Transverse colon (tissue), 4 donors: ENCODE data around the gene ZNF236. TPM values are rescaled to one million over a fixed set of nuclear protein-coding genes. Genes with fewer than 3 reads are reported as not detected.
A peak's percentile ranks its signal among the peaks of the same experiment; 100 is the strongest.

Experiments used
- DNase-seq: peaks from one replicate; pipeline ENCODE4 v3.0.0-alpha.2; 2019
- H3K27ac ChIP-seq, 4 donors: fragments of 200-600 bp; sonication (generic); 2 replicates each; pipeline ENCODE4 v1.5.1; 2016 to 2018; ENCODE audit warnings: inconsistent platforms in 4 of 4
- H3K27me3 ChIP-seq: fragments of 200-600 bp; sonication (generic); 2 replicates; pipeline ENCODE4 v1.5.1; 2017; ENCODE audit warnings: inconsistent platforms
- H3K36me3 ChIP-seq, 4 donors: fragments of 200-600 bp; sonication (generic); 2 replicates each; pipeline ENCODE4 v1.5.1; 2017 to 2019; ENCODE audit warnings: inconsistent platforms in 4 of 4
- H3K4me1 ChIP-seq, 4 donors: fragments of 200-600 bp; sonication (generic); 2 replicates each; pipeline ENCODE4 v1.5.1; 2017 to 2020; ENCODE audit warnings: inconsistent platforms in 4 of 4
- H3K4me3 ChIP-seq, 4 donors: fragments of 200-600 bp; sonication (generic); 1 replicate in 1 of 4; 2 replicates in 3 of 4; pipeline versions ENCODE4 v1.5.1 to v1.6.1; 2017 to 2019; ENCODE audit warnings: inconsistent platforms in 4 of 4
- H3K9me3 ChIP-seq, 2 donors: fragments of 200-600 bp; sonication (generic); 2 replicates each; pipeline ENCODE4 v1.5.1; 2017 to 2019; ENCODE audit warnings: inconsistent platforms in 2 of 2
- CTCF ChIP-seq, 5 experiments: fragments of 200-600 bp in 3 of 5; fragments of 450-650 bp in 2 of 5; sonication (generic) in 3 of 5; IDR thresholded peaks; 1 replicate in 2 of 5; 2 replicates in 3 of 5; pipeline ENCODE4 v1.5.1; 2016 to 2017; ENCODE audit warnings: antibody characterized with exemption in 5 of 5, inconsistent platforms in 3 of 5, mild to moderate bottlenecking in 2 of 5, moderate library complexity in 1 of 5
- EP300 ChIP-seq: sonication (generic); formaldehyde crosslinking; IDR thresholded peaks from one replicate; pipeline ENCODE4 v1.6.1; 2017; ENCODE audit warnings: antibody characterized with exemption, low read depth
- POLR2A ChIP-seq: fragments of 450-650 bp; IDR thresholded peaks from one replicate; pipeline ENCODE4 v1.6.1; 2016; ENCODE audit warnings: antibody characterized with exemption, mild to moderate bottlenecking, moderate library complexity
- POLR2AphosphoS5 ChIP-seq, 3 donors: sonication (generic); formaldehyde crosslinking; IDR thresholded peaks; one replicate each; pipeline ENCODE4 v1.6.1; 2016; ENCODE audit warnings: antibody characterized with exemption in 3 of 3
- WGBS, 2 donors: methylation state at CpG; one replicate each; pipeline ENCODE4 v1.1.5; 2018; ENCODE audit warnings: low coverage in 1 of 2; 5-methylcytosine and 5-hydroxymethylcytosine counted together
- in situ Hi-C, 4 donors: fragments of 200-750 bp; cut with MboI; loops; one replicate each; pipeline versions ENCODE4 v1.15.0 to v1.15.1; 2017; ENCODE audit warnings: low sequenced_read_pairs in 3 of 4, low pct_ligation_motif_present in 1 of 4, low pct_unique_long_range_greater_than_20kb in 1 of 4
- intact Hi-C: fragments of 100-400 bp; cut with DNase I; formaldehyde crosslinking; loops from one replicate; pipeline ENCODE4 v1.15.1; 2023; ENCODE audit warnings: low total_unique reads
- total RNA-seq, 4 donors: library from RNA; depleted of rRNA; stranded (reverse); fragments of >200 nt; gene quantifications; one replicate each; pipeline ENCODE4 v1.1.0, GENCODE V29; 2016

The ZNF236 gene
- total RNA-seq, 4 donors from 2014 or later = 18.3 to 82.8 (median 43.7) TPM

- Histone ChIP-seq H3K36me3 (no peaks in the 10 kb centered on the region), H3K27ac (peak overlapping the region; percentile 9 to 72 (median 48)), H3K4me1 (peaks cover 6 to 48% (median 23%) of the 10 kb centered on the region in 4 donors), H3K4me3 (no peak overlapping the region), H3K27me3 (no peaks in the 10 kb centered on the region), H3K9me3 (no peaks in the 10 kb centered on the region)
- in situ Hi-C loops = no loop called here
- DNase-seq = no peak
- intact Hi-C loops = no loop called here
- 10 to 31% methylated on average over 2 to 3 of the region's 3 CpGs for WGBS, 2 donors
- no peak for TF ChIP-seq POLR2A
- no peak for TF ChIP-seq EP300
- no peak for TF ChIP-seq CTCF (IDR thresholded peaks at IDR 0.05)
- TF ChIP-seq POLR2AphosphoS5 (IDR thresholded peaks at IDR 0.05) = no peak
Measured at GRCh38 chr18:76838182-76838581, 15.8 kb downstream of the ZNF236 start.

GRCh38 chr18:76839086-76839794 is 16.9 kb downstream of the ZNF236 start:
- TF ChIP-seq POLR2A (no peak), POLR2AphosphoS5 (IDR thresholded peaks at IDR 0.05) (no peak), EP300 (no peak), CTCF (IDR thresholded peaks at IDR 0.05) (no peak)
- H3K27me3 ChIP-seq = no peaks in the 10 kb centered on the region
- H3K27ac ChIP-seq = peak overlapping the region in 3 of 4 donors; percentile 47 to 72 (median 50)
- no peaks in the 10 kb centered on the region for H3K36me3 ChIP-seq
- in situ Hi-C loops = no loop called here
- no peak for DNase-seq
- 54 to 92% methylated on average over 1 to 4 of the region's 4 CpGs for WGBS, 2 donors
- H3K9me3 ChIP-seq = no peaks in the 10 kb centered on the region
- H3K4me3 ChIP-seq = no peak overlapping the region
- H3K4me1 ChIP-seq = peaks cover 6 to 48% (median 23%) of the 10 kb centered on the region in 4 donors
- intact Hi-C loops = no loop called here

GRCh38 chr18:76842837-76843530 is 20.6 kb downstream of the ZNF236 start:
- in situ Hi-C loops = no loop called here
- Histone ChIP-seq H3K9me3 (no peaks in the 10 kb centered on the region), H3K36me3 (no peaks in the 10 kb centered on the region), H3K4me1 (peaks cover 1 to 23% (median 14%) of the 10 kb centered on the region in 4 donors), H3K27me3 (no peaks in the 10 kb centered on the region), H3K4me3 (no peak overlapping the region), H3K27ac (no peak overlapping the region)
- 87 to 90% methylated on average over 5 to 6 of the region's 6 CpGs for WGBS, 2 donors
- DNase-seq = no peak
- TF ChIP-seq POLR2AphosphoS5 (IDR thresholded peaks at IDR 0.05) (no peak), CTCF (IDR thresholded peaks at IDR 0.05) (no peak), EP300 (no peak), POLR2A (no peak)
- intact Hi-C loops = no loop called here

- no peaks in the 10 kb centered on the region for H3K36me3 ChIP-seq
- no peaks in the 10 kb centered on the region for H3K9me3 ChIP-seq
- peaks cover 0 to 12% (median 5%) of the 10 kb centered on the region in 4 donors for H3K4me1 ChIP-seq
- no peaks in the 10 kb centered on the region for H3K27me3 ChIP-seq
- H3K27ac ChIP-seq = no peak overlapping the region
- in situ Hi-C loops (no loop called here), intact Hi-C loops (no loop called here)
- no peak for DNase-seq
- 79% methylated on average over 4 of the region's 4 CpGs for WGBS, 2 donors
- H3K4me3 ChIP-seq = no peak overlapping the region
- TF ChIP-seq CTCF (IDR thresholded peaks at IDR 0.05) (no peak), POLR2AphosphoS5 (IDR thresholded peaks at IDR 0.05) (no peak), EP300 (no peak), POLR2A (no peak)
Measured at GRCh38 chr18:76844144-76844543, 21.8 kb downstream of the ZNF236 start.
